ENCODE measurements around the gene DSE.

DNA sequence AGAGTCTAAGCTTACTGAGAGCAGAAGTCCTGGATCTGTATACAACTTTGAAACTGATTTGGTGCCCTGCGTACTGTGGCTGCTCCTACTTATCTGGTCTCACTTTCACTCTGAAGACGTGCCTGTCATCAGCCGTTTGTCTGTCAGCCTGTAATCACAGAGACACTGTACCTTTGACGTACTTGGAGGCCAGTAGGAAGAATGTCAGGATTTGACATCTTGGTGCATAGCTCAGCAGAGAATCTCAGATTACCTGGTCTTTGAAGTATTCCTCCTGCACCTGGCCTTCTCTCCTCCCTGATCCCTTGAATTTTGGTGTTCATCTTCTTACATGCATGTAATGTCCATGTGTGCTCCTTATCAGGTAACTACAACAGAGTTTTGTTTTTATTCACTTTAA, 37.7 kb downstream of the DSE start:
- TF ChIP-seq FOSB (CRISPR knock-in tag; IDR thresholded peaks at IDR 0.05) (no peak), MYC (IDR thresholded peaks at IDR 0.05; ENCODE audit: borderline replicate concordance, low read length) (no peak), POLR2A (IDR thresholded peaks at IDR 0.05; ENCODE audit: low read length) (no peak), ZNF302 (CRISPR knock-in tag; IDR thresholded peaks at IDR 0.05) (no peak), SMC3 (IDR thresholded peaks at IDR 0.05) (no peak)
- TF ChIP-seq, protein P1, sequence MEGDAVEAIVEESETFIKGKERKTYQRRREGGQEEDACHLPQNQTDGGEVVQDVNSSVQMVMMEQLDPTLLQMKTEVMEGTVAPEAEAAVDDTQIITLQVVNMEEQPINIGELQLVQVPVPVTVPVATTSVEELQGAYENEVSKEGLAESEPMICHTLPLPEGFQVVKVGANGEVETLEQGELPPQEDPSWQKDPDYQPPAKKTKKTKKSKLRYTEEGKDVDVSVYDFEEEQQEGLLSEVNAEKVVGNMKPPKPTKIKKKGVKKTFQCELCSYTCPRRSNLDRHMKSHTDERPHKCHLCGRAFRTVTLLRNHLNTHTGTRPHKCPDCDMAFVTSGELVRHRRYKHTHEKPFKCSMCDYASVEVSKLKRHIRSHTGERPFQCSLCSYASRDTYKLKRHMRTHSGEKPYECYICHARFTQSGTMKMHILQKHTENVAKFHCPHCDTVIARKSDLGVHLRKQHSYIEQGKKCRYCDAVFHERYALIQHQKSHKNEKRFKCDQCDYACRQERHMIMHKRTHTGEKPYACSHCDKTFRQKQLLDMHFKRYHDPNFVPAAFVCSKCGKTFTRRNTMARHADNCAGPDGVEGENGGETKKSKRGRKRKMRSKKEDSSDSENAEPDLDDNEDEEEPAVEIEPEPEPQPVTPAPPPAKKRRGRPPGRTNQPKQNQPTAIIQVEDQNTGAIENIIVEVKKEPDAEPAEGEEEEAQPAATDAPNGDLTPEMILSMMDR (IDR thresholded peaks at IDR 0.05), result no peak
- TF ChIP-seq, protein P2, sequence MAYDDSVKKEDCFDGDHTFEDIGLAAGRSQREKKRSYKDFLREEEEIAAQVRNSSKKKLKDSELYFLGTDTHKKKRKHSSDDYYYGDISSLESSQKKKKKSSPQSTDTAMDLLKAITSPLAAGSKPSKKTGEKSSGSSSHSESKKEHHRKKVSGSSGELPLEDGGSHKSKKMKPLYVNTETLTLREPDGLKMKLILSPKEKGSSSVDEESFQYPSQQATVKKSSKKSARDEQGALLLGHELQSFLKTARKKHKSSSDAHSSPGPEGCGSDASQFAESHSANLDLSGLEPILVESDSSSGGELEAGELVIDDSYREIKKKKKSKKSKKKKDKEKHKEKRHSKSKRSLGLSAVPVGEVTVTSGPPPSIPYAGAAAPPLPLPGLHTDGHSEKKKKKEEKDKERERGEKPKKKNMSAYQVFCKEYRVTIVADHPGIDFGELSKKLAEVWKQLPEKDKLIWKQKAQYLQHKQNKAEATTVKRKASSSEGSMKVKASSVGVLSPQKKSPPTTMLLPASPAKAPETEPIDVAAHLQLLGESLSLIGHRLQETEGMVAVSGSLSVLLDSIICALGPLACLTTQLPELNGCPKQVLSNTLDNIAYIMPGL (CRISPR knock-in tag; IDR thresholded peaks at IDR 0.05; ENCODE audit: borderline replicate concordance), result no peak
- TF ChIP-seq, protein P3, sequence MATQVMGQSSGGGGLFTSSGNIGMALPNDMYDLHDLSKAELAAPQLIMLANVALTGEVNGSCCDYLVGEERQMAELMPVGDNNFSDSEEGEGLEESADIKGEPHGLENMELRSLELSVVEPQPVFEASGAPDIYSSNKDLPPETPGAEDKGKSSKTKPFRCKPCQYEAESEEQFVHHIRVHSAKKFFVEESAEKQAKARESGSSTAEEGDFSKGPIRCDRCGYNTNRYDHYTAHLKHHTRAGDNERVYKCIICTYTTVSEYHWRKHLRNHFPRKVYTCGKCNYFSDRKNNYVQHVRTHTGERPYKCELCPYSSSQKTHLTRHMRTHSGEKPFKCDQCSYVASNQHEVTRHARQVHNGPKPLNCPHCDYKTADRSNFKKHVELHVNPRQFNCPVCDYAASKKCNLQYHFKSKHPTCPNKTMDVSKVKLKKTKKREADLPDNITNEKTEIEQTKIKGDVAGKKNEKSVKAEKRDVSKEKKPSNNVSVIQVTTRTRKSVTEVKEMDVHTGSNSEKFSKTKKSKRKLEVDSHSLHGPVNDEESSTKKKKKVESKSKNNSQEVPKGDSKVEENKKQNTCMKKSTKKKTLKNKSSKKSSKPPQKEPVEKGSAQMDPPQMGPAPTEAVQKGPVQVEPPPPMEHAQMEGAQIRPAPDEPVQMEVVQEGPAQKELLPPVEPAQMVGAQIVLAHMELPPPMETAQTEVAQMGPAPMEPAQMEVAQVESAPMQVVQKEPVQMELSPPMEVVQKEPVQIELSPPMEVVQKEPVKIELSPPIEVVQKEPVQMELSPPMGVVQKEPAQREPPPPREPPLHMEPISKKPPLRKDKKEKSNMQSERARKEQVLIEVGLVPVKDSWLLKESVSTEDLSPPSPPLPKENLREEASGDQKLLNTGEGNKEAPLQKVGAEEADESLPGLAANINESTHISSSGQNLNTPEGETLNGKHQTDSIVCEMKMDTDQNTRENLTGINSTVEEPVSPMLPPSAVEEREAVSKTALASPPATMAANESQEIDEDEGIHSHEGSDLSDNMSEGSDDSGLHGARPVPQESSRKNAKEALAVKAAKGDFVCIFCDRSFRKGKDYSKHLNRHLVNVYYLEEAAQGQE (IDR thresholded peaks at IDR 0.05), result no peak
